Spleen (tissue), 11 donors: ENCODE measurements around the gene ID4. TPM values are rescaled to one million over a fixed set of nuclear protein-coding genes. Genes with fewer than 3 reads are reported as not detected.

Experiments
- DNase-seq: peaks from one replicate; pipeline ENCODE4 v3.0.0-alpha.2; 2020
- H3K27ac ChIP-seq, 8 donors: fragments of 200-600 bp; sonication (generic) in 7 of 8; 1 replicate in 4 of 8; 2 replicates in 4 of 8; pipeline versions ENCODE4 v1.5.0 to v1.8.0; 2016 to 2021; ENCODE audit warnings: inconsistent platforms in 4 of 8, mild to moderate bottlenecking in 4 of 8, moderate library complexity in 1 of 8
- H3K27me3 ChIP-seq, 7 donors: fragments of 200-600 bp; sonication (generic) in 6 of 7; replicated peaks in 1 of 7; 1 replicate in 4 of 7; 2 replicates in 3 of 7; pipeline versions ENCODE4 v1.5.0 to v1.8.0; 2016 to 2021; ENCODE audit warnings: inconsistent platforms in 3 of 7, mild to moderate bottlenecking in 1 of 7
- H3K36me3 ChIP-seq, 6 donors: fragments of 200-600 bp; sonication (generic) in 5 of 6; 1 replicate in 4 of 6; 2 replicates in 2 of 6; pipeline versions ENCODE4 v1.5.0 to v1.8.0; 2016 to 2021; ENCODE audit warnings: inconsistent platforms in 2 of 6
- H3K4me1 ChIP-seq, 6 donors: fragments of 200-600 bp; sonication (generic) in 5 of 6; 1 replicate in 3 of 6; 2 replicates in 3 of 6; pipeline versions ENCODE4 v1.5.0 to v1.8.0; 2016 to 2021; ENCODE audit warnings: inconsistent platforms in 3 of 6
- H3K4me3 ChIP-seq, 8 donors: fragments of 200-600 bp; sonication (generic) in 7 of 8; 1 replicate in 4 of 8; 2 replicates in 4 of 8; pipeline versions ENCODE4 v1.5.0 to v1.8.0; 2016 to 2021; ENCODE audit warnings: inconsistent platforms in 4 of 8, mild to moderate bottlenecking in 4 of 8, moderate library complexity in 2 of 8
- H3K9me3 ChIP-seq, 8 donors: fragments of 200-600 bp; sonication (generic) in 7 of 8; 1 replicate in 4 of 8; 2 replicates in 4 of 8; pipeline versions ENCODE4 v1.5.0 to v1.8.0; 2016 to 2021; ENCODE audit warnings: inconsistent platforms in 4 of 8
- CTCF ChIP-seq, 11 experiments: fragments of 200-600 bp in 7 of 11; fragments of 450-650 bp in 4 of 11; sonication (generic) in 4 of 11; IDR thresholded peaks in 8 of 11; conservative IDR thresholded peaks in 3 of 11; 1 replicate in 7 of 11; 2 replicates in 4 of 11; pipeline versions ENCODE4 v1.4.0 to v1.8.0; 2016 to 2021; ENCODE audit warnings: antibody characterized with exemption in 11 of 11, inconsistent platforms in 4 of 11, mild to moderate bottlenecking in 1 of 11
- POLR2A ChIP-seq, 3 donors: fragments of 450-650 bp; IDR thresholded peaks; one replicate each; pipeline ENCODE4 v1.5.1; 2017; ENCODE audit warnings: antibody characterized with exemption in 3 of 3, mild to moderate bottlenecking in 1 of 3
- POLR2AphosphoS5 ChIP-seq, 3 donors: sonication (generic); formaldehyde crosslinking; IDR thresholded peaks; one replicate each; pipeline ENCODE4 v1.5.1; 2017; ENCODE audit warnings: antibody characterized with exemption in 3 of 3
- WGBS, 5 donors: extraction: QIAGEN DNeasy Blood & Tissue Kit in 3 of 5; methylation state at CpG; one replicate each; pipeline versions ENCODE4 v1.1.5 to v1.1.7; 2013 to 2018; 5-methylcytosine and 5-hydroxymethylcytosine counted together
- intact Hi-C: fragments of 100-400 bp; cut with DNase I; formaldehyde crosslinking; loops from one replicate; pipeline ENCODE4 v1.15.0; 2023; ENCODE audit warnings: low total_unique reads
- polyA plus RNA-seq, 3 donors: library from polyadenylated mRNA; stranded (reverse); fragments of 200-250 nt; gene quantifications; one replicate each; pipeline ENCODE4 v1.2.1, GENCODE V29; 2013
- total RNA-seq, 7 donors: library from RNA; depleted of rRNA in 3 of 7; stranded (reverse); fragments of >200 nt in 3 of 7; fragmentation: NEBNext Ultra II Directional in 4 of 7; extraction: Animal tissue kit (Norgen Biotek cat#: 25700) in 4 of 7; gene quantifications; one replicate each; pipeline versions ENCODE4 v1.1.0 to v1.2.1, GENCODE V29; 2016 to 2021
- donor health status: healthy with polysubstance abuse.
- donor health status: DM: no; HTN: no; CAD: no; lungs with moderate emphysema.
- donor health status: DM: no; HTN: no; CAD: no.
- donor health status: Bipolar disorder and iron deficiency.
- donor health status: healthy.
- donor health status: DM: no; HTN: no; CAD: no.
- donor health status: DM: yes; HTN: yes; CAD: no.

Gene ID4
- total and polyA plus RNA-seq, 10 donors = 7.8 to 29.1 (median 15.7) TPM

DNA sequence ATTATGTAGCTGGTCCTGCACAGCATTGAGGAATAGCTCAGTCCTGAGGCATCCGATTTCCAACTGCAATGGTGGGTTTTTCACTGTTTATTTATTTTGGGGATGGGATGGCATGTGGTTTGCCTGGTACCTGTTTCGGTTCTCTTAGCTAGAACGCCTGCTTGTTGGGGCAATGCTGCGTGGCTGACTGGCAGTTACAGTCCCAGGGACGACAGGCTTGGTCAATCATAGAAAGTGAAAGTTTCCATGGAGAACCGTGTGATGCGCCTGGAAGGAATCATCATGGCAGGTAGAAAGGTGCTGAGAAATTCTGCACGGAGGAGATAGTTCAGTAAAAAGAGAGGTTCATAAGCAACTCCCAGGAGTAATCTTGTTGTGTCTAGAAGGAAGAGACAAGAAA is 18.4 kb downstream of the ID4 start:
- Histone ChIP-seq H3K36me3 (no peaks in the 10 kb centered on the region), H3K4me3 (no peak overlapping the region), H3K27me3 (peaks cover 0 to 4% (median 0%) of the 10 kb centered on the region in 7 donors), H3K4me1 (no peaks in the 10 kb centered on the region), H3K9me3 (no peaks in the 10 kb centered on the region), H3K27ac (no peak overlapping the region)
- no peak for DNase-seq
- intact Hi-C loops = no loop called here
- TF ChIP-seq POLR2AphosphoS5 (IDR thresholded peaks at IDR 0.05) (no peak), CTCF (IDR thresholded peaks at IDR 0.05 in 8 of 11, conservative IDR thresholded peaks at IDR 0.05 in 3 of 11) (no peak), POLR2A (IDR thresholded peaks at IDR 0.05) (no peak)
- WGBS, 5 donors = 84 to 91% (median 87%) methylated on average over 8 of the region's 8 CpGs

- DNase-seq = no peak
- H3K4me1 ChIP-seq = no peaks in the 10 kb centered on the region
- no peaks in the 10 kb centered on the region for H3K27me3 ChIP-seq
- H3K36me3 ChIP-seq = no peaks in the 10 kb centered on the region
- H3K4me3 ChIP-seq = no peak overlapping the region
- TF ChIP-seq CTCF (IDR thresholded peaks at IDR 0.05 in 8 of 11, conservative IDR thresholded peaks at IDR 0.05 in 3 of 11) (no peak), POLR2A (IDR thresholded peaks at IDR 0.05) (no peak), POLR2AphosphoS5 (IDR thresholded peaks at IDR 0.05) (no peak)
- no peak overlapping the region for H3K27ac ChIP-seq
- H3K9me3 ChIP-seq = no peaks in the 10 kb centered on the region
- 81 to 98% (median 86%) methylated on average over 2 to 3 of the region's 3 CpGs for WGBS, 5 donors
- intact Hi-C loops = no loop called here
Measured at GRCh38 chr6:19857139-19857538, 20.0 kb downstream of the ID4 start.

DNA sequence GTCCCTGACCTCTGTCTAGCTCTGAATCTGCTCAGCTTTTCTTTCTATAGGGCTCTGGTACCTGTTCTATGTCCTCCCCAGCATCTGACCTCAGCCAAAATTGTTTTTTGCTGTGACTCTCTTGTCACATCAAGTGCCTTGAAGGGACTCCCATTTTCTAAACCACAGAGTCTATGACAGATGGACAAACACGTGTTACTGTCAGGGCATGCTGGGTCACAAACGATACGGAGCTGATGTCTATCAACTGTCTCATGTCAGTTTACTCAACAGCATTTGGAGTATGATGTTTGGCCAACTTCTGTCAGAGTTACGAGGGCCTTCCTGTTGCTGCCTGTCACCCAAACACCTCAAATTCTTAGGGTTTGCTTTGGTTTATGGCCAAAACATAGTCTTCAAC is 20.5 kb downstream of the ID4 start:
- H3K4me1 ChIP-seq = no peaks in the 10 kb centered on the region
- no peak for TF ChIP-seq CTCF (IDR thresholded peaks at IDR 0.05 in 8 of 11, conservative IDR thresholded peaks at IDR 0.05 in 3 of 11)
- TF ChIP-seq POLR2AphosphoS5 (IDR thresholded peaks at IDR 0.05) = no peak
- no peak for TF ChIP-seq POLR2A (IDR thresholded peaks at IDR 0.05)
- intact Hi-C loops = no loop called here
- H3K27me3 ChIP-seq = no peaks in the 10 kb centered on the region
- no peak overlapping the region for H3K4me3 ChIP-seq
- no peaks in the 10 kb centered on the region for H3K36me3 ChIP-seq
- WGBS, 5 donors = 72 to 85% (median 76%) methylated on average over 4 of the region's 4 CpGs
- DNase-seq = no peak
- no peaks in the 10 kb centered on the region for H3K9me3 ChIP-seq
- H3K27ac ChIP-seq = no peak overlapping the region

- 67 to 81% (median 77%) methylated on average over 4 of the region's 4 CpGs for WGBS, 5 donors
- intact Hi-C loops = no loop called here
- DNase-seq = no peak
- Histone ChIP-seq H3K27me3 (no peaks in the 10 kb centered on the region), H3K9me3 (no peaks in the 10 kb centered on the region), H3K4me1 (no peaks in the 10 kb centered on the region), H3K36me3 (no peaks in the 10 kb centered on the region), H3K4me3 (no peak overlapping the region), H3K27ac (no peak overlapping the region)
- TF ChIP-seq CTCF (IDR thresholded peaks at IDR 0.05 in 8 of 11, conservative IDR thresholded peaks at IDR 0.05 in 3 of 11) = no peak
- TF ChIP-seq POLR2AphosphoS5 (IDR thresholded peaks at IDR 0.05) = no peak
- TF ChIP-seq POLR2A (IDR thresholded peaks at IDR 0.05) = no peak
Measured at GRCh38 chr6:19860235-19860877, 23.2 kb downstream of the ID4 start.
